GM18511 (cell line): ENCODE results near the gene PCBD2.
"Not testable (repeated sequence)": the region's sequence is repeated elsewhere in the genome, so short reads cannot be mapped to it uniquely, and the experiment has no call there.

ENCODE experiments used
- ATAC-seq: cut with Tn5 transposase; IDR thresholded peaks from one replicate; pipeline ENCODE4 v1.9.1; 2021; ENCODE audit warnings: mild to moderate bottlenecking, moderate library complexity; ENCODE audit not compliant: unreplicated experiment

The PCBD2 gene

GRCh38 chr5:134998068-134998467, 93.1 kb downstream of the PCBD2 start:
- not testable (repeated sequence) for ATAC-seq

- ATAC-seq, result no peak
These were observed 99.4 kb downstream of the PCBD2 start for GRCh38 chr5:135004376-135004775.

- no peak for ATAC-seq
These were observed 100.1 kb downstream of the PCBD2 start for GRCh38 chr5:135005076-135005475.

GRCh38 chr5:135007305-135007704, 102.4 kb downstream of the PCBD2 start:
- ATAC-seq, result no peak

- no peak for ATAC-seq
These were observed 102.9 kb downstream of the PCBD2 start for GRCh38 chr5:135007749-135008363.

GRCh38 chr5:135008556-135008955, 103.6 kb downstream of the PCBD2 start:
- ATAC-seq, result no peak

GRCh38 chr5:135008981-135009735, 104.2 kb downstream of the PCBD2 start:
- no peak for ATAC-seq

GRCh38 chr5:135009736-135010501, 105.0 kb downstream of the PCBD2 start:
- ATAC-seq, result no peak

- ATAC-seq, result no peak
These were observed 105.8 kb downstream of the PCBD2 start for GRCh38 chr5:135010502-135011354.

GRCh38 chr5:135011355-135012032, 106.6 kb downstream of the PCBD2 start:
- no peak for ATAC-seq

GRCh38 chr5:135012033-135012588, 107.2 kb downstream of the PCBD2 start:
- ATAC-seq, result no peak
